Endothelial cell (in vitro differentiated cells): ENCODE measurements around the gene MRPL44. TPM values are rescaled to one million over a fixed set of nuclear protein-coding genes. Genes with fewer than 3 reads are reported as not detected.

ENCODE experiments used
- DNase-seq: peaks from one replicate; pipeline ENCODE4 v3.0.0; 2021; ENCODE audit warnings: low spot score
- H3K27ac Mint-ChIP-seq: one replicate; pipeline ENCODE4 v1.8.0; 2021; ENCODE audit warnings: mixed read lengths, inconsistent platforms; ENCODE audit not compliant: unreplicated experiment
- H3K27me3 Mint-ChIP-seq: one replicate; pipeline ENCODE4 v1.8.0; 2021; ENCODE audit warnings: mild to moderate bottlenecking, moderate library complexity, mixed read lengths, inconsistent platforms; ENCODE audit not compliant: unreplicated experiment
- H3K36me3 Mint-ChIP-seq: one replicate; pipeline ENCODE4 v1.8.0; 2021; ENCODE audit warnings: mild to moderate bottlenecking, low read depth, mixed read lengths, inconsistent platforms; ENCODE audit not compliant: unreplicated experiment
- H3K4me1 Mint-ChIP-seq: one replicate; pipeline ENCODE4 v1.8.0; 2021; ENCODE audit warnings: mild to moderate bottlenecking, mixed read lengths, inconsistent platforms; ENCODE audit not compliant: unreplicated experiment
- H3K4me3 Mint-ChIP-seq: one replicate; pipeline ENCODE4 v1.8.0; 2021; ENCODE audit warnings: mild to moderate bottlenecking, mixed read lengths, inconsistent platforms; ENCODE audit not compliant: unreplicated experiment
- H3K9me3 Mint-ChIP-seq: one replicate; pipeline ENCODE4 v1.8.0; 2021; ENCODE audit warnings: mixed read lengths, inconsistent platforms; ENCODE audit not compliant: unreplicated experiment
- long read RNA-seq: library from polyadenylated mRNA; unstranded; transcript quantifications from one replicate; pipeline ENCODE4 v2.0.0, GENCODE V29; 2020; ENCODE audit not compliant: unreplicated experiment
- total RNA-seq: library from RNA; stranded (reverse); fragmentation: NEBNext Ultra II Directional; extraction: Animal tissue kit (Norgen Biotek cat#: 25700); gene quantifications from one replicate; pipeline ENCODE4 v1.2.1, GENCODE V29; 2021; ENCODE audit not compliant: unreplicated experiment
- TF ChIP-seq, protein P1 (sequence below): fragments of 200-600 bp; sonication (generic); IDR thresholded peaks from one replicate; pipeline ENCODE4 v1.5.0; 2021; ENCODE audit warnings: antibody characterized with exemption; ENCODE audit not compliant: unreplicated experiment

The MRPL44 gene
- total RNA-seq: 25.7 TPM
- long read RNA-seq, transcript MRPL44-201 (4 exons, 1,748 nt): major isoform, 46 of 49 reads
- long read RNA-seq, partial matches to known transcripts: 1 of 49 reads
- long read RNA-seq, other reads (novel, unspliced or antisense): 2 of 49 reads

DNA sequence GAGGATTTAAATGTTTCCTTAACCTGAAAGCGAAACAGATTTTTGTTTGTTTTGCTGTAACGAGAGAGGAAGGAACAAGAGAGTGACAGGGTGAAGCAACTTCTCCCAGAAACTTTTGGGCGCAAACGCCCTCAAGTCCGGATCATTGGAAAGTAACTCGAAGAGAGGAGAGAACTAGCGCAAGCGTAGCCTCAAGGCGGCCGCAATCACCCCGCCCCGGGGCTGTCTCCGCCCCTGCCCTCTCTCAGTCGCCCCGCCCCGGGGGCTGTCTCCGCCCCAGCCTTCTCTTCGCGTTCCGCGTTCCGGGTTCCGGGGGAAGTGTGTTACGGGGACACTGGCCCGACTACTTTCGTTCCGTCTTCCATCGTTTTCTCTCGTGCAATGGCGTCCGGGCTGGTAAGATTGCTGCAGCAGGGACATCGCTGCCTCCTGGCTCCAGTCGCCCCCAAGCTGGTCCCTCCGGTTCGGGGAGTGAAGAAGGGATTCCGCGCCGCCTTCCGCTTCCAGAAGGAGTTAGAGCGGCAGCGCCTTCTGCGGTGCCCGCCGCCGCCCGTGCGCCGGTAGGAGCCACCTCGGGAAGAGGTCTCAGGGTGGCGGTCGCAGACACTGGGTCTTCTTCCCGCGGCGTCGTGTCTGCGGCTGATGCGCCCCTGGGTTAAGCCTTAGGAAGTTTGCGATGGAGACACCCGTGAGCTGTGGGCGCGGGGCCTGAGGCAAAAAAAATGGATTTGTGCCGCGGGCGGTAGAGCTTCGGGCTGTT, at the start of gene MRPL44:
Gene MRPL44 (plus strand): TSS at position 372 of the 760 bp plus-strand sequence. CDS start 10 bp downstream, at position 382.
- TF ChIP-seq, protein P1, sequence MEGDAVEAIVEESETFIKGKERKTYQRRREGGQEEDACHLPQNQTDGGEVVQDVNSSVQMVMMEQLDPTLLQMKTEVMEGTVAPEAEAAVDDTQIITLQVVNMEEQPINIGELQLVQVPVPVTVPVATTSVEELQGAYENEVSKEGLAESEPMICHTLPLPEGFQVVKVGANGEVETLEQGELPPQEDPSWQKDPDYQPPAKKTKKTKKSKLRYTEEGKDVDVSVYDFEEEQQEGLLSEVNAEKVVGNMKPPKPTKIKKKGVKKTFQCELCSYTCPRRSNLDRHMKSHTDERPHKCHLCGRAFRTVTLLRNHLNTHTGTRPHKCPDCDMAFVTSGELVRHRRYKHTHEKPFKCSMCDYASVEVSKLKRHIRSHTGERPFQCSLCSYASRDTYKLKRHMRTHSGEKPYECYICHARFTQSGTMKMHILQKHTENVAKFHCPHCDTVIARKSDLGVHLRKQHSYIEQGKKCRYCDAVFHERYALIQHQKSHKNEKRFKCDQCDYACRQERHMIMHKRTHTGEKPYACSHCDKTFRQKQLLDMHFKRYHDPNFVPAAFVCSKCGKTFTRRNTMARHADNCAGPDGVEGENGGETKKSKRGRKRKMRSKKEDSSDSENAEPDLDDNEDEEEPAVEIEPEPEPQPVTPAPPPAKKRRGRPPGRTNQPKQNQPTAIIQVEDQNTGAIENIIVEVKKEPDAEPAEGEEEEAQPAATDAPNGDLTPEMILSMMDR: no peak
- H3K27ac Mint-ChIP-seq: peak within 1 kb of the TSS; percentile 74
- peaks cover 2% of the 10 kb centered on the region for H3K27me3 Mint-ChIP-seq
- DNase-seq: peak; percentile 98
- peaks cover 22% of the 10 kb centered on the region for H3K4me1 Mint-ChIP-seq
- H3K9me3 Mint-ChIP-seq: no peaks in the 10 kb centered on the region
- H3K36me3 Mint-ChIP-seq: peaks cover 10% of the 10 kb centered on the region
- H3K4me3 Mint-ChIP-seq: peak within 1 kb of the TSS; percentile 98

DNA sequence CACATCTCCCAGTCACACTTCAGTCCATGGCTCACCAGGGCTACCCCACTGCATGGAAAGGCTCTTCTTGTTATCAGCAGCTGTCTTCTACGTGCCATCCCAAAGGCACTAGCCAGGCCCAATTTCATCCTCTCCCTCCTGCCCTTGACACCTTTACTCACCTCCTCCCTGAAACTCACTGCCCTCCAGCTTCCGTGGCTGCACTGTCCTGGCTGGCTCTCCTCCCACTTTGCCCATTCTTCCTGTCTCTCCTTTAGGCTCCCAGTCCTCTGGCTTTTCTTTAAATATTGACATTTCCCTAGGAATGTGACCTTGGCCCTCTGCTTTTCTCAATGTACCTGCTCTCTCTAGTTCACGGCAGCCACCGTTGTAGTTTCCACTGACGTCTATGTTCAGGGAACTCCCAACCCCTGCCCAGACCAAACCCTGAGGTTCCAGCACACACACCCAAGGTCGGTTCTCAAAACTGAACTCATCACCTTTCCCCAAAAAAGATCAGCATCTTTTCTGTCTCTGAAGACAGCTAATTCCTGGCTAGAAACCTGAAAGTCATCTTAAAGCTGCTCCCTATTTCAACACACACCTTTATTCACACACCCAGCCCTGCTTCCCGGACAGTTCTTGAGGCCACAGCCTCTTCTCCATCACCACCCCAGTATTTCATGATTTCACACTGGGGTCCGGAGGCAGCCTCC, 48.8 kb upstream of the MRPL44 start:
- Mint-ChIP-seq H3K27ac (no peak overlapping the region), H3K27me3 (peaks cover 3% of the 10 kb centered on the region), H3K4me3 (no peak overlapping the region), H3K4me1 (peaks cover 13% of the 10 kb centered on the region), H3K36me3 (peaks cover 11% of the 10 kb centered on the region), H3K9me3 (no peaks in the 10 kb centered on the region)
- TF ChIP-seq, protein P1: no peak
- no peak for DNase-seq

DNA sequence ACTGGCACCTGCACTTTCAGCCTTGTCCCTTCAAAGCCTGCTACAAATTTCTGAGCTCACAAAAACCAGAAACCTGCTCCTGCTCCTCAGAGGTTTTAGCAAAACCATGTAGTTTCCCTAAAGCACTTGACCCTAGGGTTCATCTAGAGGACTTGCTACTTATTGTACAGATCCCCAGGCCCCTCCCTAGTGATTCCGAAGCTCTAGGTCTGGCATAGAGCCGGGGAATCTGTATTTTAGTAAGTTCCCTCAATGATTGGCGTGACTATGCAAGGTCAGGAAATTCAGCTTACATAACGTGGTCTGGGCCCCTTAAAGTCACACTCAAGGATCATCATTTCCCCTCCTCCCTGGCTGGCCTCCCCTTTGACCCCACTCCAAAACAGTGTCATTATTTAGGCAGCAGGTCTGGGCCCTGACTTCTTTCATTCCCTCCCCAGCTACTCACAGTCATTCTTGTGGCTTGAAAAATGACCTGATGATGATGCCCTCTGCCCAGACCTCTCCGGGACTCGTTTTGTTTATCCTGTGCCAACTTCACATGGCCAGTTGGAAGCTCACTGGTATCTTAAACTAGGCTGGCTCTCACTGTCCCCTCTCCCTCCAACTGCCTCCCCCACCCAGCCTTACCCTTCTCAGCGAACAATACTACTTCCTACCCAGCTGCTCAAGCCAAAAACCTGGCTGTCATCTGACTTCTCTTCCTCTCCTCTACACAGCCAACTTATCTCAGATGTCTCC, 48.1 kb upstream of the MRPL44 start:
- Mint-ChIP-seq H3K27ac (peak overlapping the region; percentile 12), H3K36me3 (peaks cover 11% of the 10 kb centered on the region), H3K4me3 (no peak overlapping the region), H3K27me3 (peaks cover 3% of the 10 kb centered on the region), H3K4me1 (peaks cover 13% of the 10 kb centered on the region), H3K9me3 (no peaks in the 10 kb centered on the region)
- TF ChIP-seq, protein P1: no peak
- DNase-seq: no peak

DNA sequence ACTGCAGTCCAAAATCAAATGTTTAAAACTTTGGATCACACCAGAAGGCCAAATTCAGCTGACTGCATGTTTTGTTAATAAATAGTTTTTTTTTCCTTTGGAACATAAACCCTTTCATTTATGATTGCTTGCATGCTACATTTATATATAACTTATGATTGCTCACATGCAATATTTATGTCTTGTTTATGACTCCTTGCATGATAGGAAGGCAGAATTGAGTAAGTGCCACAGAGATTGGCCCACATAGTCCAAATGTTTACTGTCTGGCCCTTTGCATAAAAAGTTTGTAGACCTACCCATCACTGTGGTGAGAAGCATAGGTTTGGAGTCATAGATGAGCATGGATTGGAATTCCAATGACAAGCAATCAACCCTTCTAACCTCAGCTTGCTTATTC, 42.9 kb upstream of the MRPL44 start:
- Mint-ChIP-seq H3K36me3 (peaks cover 7% of the 10 kb centered on the region), H3K4me3 (no peak overlapping the region), H3K27me3 (peaks cover 5% of the 10 kb centered on the region), H3K4me1 (peaks cover 17% of the 10 kb centered on the region), H3K9me3 (no peaks in the 10 kb centered on the region), H3K27ac (no peak overlapping the region)
- TF ChIP-seq, protein P1: no peak
- no peak for DNase-seq
